ENCODE data around the gene CLIP2.

- TF ChIP-seq RFX5 (IDR thresholded peaks at IDR 0.05; ENCODE audit: low read length) (no peak), CTCF (IDR thresholded peaks at IDR 0.05) (no peak), EZH2phosphoT487 (IDR thresholded peaks at IDR 0.05; ENCODE audit: borderline replicate concordance, low read depth) (no peak), FOSL2 (IDR thresholded peaks at IDR 0.05; ENCODE audit: borderline replicate concordance, low read depth) (no peak), USF1 (IDR thresholded peaks at IDR 0.05; ENCODE audit: borderline replicate concordance, low read depth) (no peak), POLR2AphosphoS5 (IDR thresholded peaks at IDR 0.05; ENCODE audit: low read depth, low read length) (no peak), MAX (IDR thresholded peaks at IDR 0.05; ENCODE audit: low read depth) (no peak), SMC3 (IDR thresholded peaks at IDR 0.05; ENCODE audit: low read depth, low read length) (no peak), RAD21 (IDR thresholded peaks at IDR 0.05; ENCODE audit: low read length) (no peak), JUND (IDR thresholded peaks at IDR 0.05) (no peak), TEAD4 (IDR thresholded peaks at IDR 0.05; ENCODE audit: borderline replicate concordance, insufficient read depth) (no peak)
Measured at GRCh38 chr7:74307738-74308505, 18.7 kb downstream of the CLIP2 start.
